HG03521 (cell line): ENCODE measurements around the gene SSR4.
"Not testable (repeated sequence)": the region's sequence is repeated elsewhere in the genome, so short reads cannot be mapped to it uniquely, and the experiment has no call there.

Source experiments
- ATAC-seq: cut with Tn5 transposase; IDR thresholded peaks from one replicate; pipeline ENCODE4 v1.9.1; 2021; ENCODE audit warnings: mild to moderate bottlenecking, moderate library complexity; ENCODE audit not compliant: unreplicated experiment

Gene SSR4

GRCh38 chrX:153794018-153794896 lies at the start of gene SSR4, which contains the start of gene IDH3G:
TSS of gene SSR4 (plus strand) at chrX:153794668. CDS start at chrX:153794688, 20 bp downstream.
TSS of gene IDH3G (minus strand) at chrX:153794375. CDS start at chrX:153794326, 49 bp downstream.
- peak; percentile 92 for ATAC-seq

GRCh38 chrX:153745067-153745433 lies 49.4 kb upstream of the SSR4 start:
- not testable (repeated sequence) for ATAC-seq

GRCh38 chrX:153746359-153746758 lies 48.1 kb upstream of the SSR4 start:
- no peak for ATAC-seq

GRCh38 chrX:153746991-153747390 lies 47.5 kb upstream of the SSR4 start:
- not testable (repeated sequence) for ATAC-seq

- ATAC-seq, result not testable (repeated sequence)
Measured at GRCh38 chrX:153749017-153749416, 45.5 kb upstream of the SSR4 start.

GRCh38 chrX:153750127-153750774 lies 44.2 kb upstream of the SSR4 start:
- no peak for ATAC-seq

- ATAC-seq, result no peak
Measured at GRCh38 chrX:153755136-153755535, 39.3 kb upstream of the SSR4 start.

- no peak for ATAC-seq
Measured at GRCh38 chrX:153761863-153762262, 32.6 kb upstream of the SSR4 start.

GRCh38 chrX:153762626-153763173 lies 31.8 kb upstream of the SSR4 start:
- no peak for ATAC-seq

- ATAC-seq, result no peak
Measured at GRCh38 chrX:153763298-153763932, 31.1 kb upstream of the SSR4 start.

- no peak for ATAC-seq
Measured at GRCh38 chrX:153763989-153764755, 30.3 kb upstream of the SSR4 start, which contains the start of gene PLXNB3. TSS of gene PLXNB3 (plus strand) at chrX:153764249. CDS start at chrX:153765536, 1,287 bp downstream.

- ATAC-seq, result no peak
Measured at GRCh38 chrX:153764786-153765137, 29.7 kb upstream of the SSR4 start.

GRCh38 chrX:153765138-153766079 lies 29.1 kb upstream of the SSR4 start:
- no peak for ATAC-seq

GRCh38 chrX:153766098-153766817 lies 28.2 kb upstream of the SSR4 start:
- ATAC-seq, result no peak

GRCh38 chrX:153766871-153767673 lies 27.4 kb upstream of the SSR4 start:
- no peak for ATAC-seq

- ATAC-seq, result no peak
Measured at GRCh38 chrX:153767674-153768055, 26.8 kb upstream of the SSR4 start.

GRCh38 chrX:153768311-153769157 lies 25.9 kb upstream of the SSR4 start:
- ATAC-seq, result no peak
